GM18868 (cell line): ENCODE results near the gene SLC6A13.

ENCODE experiments used
- ATAC-seq: cut with Tn5 transposase; IDR thresholded peaks from one replicate; pipeline ENCODE4 v1.9.1; 2021; ENCODE audit warnings: mild to moderate bottlenecking, moderate library complexity; ENCODE audit not compliant: unreplicated experiment

SLC6A13 gene

GRCh38 chr12:234891-235415 is 27.7 kb downstream of the SLC6A13 start:
- ATAC-seq, result no peak

- no peak for ATAC-seq
Measured at GRCh38 chr12:234019-234418, 28.6 kb downstream of the SLC6A13 start.

DNA sequence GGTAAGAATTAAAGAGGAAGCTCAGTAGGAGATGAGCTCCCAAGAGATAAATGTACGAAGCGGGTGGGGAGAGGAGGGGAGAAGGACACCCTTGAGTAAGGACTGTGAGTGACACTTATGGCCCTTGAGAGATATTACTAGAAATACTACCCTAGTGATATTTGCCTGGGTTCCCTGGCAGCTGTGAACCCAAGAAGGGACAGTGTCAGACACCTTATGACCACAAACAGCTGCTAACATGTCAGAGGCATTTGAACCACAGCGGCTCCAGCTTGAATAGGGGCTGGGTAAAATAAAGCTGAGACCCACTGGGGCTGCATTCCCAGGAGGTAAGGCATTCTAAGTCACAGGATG is 29.0 kb downstream of the SLC6A13 start:
- ATAC-seq, result no peak

DNA sequence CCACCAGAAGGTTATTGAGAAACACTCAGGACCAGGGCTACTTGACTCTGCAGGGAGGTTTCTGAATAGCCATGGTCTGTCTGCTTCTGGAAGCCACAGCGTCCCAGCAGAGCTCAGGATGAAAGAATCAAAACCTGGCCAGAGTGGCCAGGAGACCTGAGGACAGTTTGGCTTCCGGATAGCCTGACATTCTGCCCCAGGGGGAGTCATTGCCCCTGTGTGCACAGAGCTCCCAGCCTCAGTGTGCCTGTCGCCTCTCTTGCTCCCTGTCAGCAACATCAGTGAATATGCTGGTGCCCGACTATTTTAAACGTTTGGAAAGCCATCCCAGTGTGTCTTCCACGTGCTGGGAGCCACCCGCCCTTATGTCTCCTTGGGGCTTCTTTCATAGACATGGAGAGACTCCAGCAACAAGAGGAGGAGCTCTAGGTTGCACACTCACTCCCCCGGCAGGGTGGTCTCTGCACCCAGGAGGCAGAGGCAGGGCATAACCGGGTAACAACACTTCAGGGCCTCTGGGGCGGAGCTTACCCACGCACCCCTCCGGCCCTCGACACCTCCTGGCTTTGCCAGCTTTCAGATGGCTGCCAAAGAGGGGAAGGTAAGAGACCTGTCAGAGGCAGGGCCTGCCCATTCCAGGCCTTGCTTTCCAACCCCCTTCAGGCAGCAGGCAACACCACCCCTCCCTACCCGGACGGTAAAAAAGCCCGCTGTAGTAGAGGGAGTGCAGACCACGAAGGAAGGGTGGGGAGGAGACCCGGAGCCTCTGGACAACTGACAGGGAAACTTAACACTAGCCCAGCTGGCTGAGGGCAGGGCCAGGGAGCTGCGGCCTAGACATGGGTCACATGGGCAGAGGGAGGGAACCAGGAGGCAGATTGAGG is 29.7 kb downstream of the SLC6A13 start:
- no peak for ATAC-seq

DNA sequence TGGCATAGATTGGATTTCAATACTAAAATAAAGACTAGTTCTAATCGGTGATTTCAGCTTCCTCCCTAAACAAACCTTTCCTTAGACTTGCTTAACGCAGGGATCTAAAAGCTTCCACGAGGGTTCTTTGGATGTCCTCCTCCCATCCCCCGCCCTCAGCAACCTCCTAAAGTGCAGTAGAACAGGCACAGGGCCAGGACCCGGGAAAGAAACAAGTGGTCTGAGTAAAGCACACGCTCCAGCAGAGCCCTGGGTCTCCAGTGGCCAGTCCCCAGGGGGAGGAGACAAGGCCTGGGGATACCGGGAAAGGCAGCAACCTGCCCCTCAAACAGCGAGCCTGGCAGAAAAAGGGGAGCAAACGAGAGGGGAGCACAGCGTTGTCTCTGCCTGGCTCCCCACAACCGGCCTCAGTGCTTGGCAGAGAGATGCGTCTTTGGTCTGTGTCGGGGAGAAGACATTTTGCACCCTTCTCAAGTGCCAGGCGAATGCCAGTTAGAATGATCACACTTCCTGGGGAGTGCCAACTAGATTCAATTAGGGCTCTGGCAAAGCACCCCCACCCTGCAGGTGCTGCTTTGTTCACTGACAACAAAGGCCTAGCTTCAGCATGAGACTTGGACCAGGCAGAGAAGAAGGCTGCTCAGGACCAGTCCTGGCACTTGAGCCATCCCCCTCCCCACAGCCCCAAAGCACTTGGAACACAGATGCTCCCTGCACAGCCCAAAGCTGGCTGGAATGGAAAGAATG is 31.5 kb downstream of the SLC6A13 start:
- ATAC-seq, result no peak

DNA sequence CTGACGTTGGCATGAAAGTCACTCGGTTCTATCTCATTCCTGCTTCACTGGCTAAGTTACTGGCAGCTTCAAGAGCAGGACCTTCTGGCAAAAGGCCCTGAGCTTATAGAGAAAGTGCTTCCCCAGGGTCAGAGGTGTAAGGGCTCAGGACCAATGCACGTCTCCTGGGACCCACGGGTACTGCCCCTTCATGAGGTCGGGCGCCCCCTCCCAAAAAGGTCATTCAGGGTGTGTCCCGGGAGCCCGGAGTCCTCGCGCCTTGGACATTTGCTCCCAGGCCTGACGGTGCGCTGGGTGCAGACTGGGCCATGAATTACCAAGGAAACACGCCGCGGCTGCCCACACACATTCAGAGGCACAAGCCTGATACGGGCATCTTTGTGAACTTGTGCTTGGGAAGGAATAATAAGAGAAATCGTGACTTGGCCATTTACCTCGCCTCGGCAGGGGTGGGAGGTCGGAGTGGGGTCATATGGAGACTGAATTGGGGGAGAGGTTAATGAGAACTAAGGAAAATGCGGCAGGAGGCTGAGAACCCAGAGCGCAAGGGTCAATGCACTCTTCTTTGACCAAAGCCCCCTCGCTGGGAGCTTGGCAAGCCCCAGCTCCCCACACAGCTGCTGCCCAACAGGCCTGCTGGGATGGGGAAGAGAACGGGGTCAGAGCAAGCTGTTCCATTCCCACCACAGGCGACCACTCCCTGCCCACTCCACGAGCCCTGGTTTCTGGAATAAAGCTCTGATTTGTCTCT is 33.0 kb downstream of the SLC6A13 start:
- ATAC-seq, result no peak

DNA sequence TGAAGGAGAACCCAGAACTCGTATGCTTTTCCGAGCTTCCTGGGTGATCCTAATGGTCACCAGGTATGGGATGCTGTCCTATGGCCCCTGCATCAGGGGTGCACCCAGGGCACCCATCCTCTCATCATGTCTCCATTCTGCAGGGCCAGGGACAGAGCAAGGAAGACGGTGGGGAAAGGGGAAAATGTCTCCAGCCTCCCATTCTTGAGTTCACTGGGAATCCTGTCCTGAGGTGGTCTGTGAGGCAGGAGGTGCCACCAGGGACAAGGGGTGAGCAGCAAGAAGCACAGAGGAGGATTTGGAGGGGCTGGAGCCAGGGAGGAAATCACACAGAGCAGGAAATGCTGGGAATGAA is 33.8 kb downstream of the SLC6A13 start:
- ATAC-seq, result no peak

DNA sequence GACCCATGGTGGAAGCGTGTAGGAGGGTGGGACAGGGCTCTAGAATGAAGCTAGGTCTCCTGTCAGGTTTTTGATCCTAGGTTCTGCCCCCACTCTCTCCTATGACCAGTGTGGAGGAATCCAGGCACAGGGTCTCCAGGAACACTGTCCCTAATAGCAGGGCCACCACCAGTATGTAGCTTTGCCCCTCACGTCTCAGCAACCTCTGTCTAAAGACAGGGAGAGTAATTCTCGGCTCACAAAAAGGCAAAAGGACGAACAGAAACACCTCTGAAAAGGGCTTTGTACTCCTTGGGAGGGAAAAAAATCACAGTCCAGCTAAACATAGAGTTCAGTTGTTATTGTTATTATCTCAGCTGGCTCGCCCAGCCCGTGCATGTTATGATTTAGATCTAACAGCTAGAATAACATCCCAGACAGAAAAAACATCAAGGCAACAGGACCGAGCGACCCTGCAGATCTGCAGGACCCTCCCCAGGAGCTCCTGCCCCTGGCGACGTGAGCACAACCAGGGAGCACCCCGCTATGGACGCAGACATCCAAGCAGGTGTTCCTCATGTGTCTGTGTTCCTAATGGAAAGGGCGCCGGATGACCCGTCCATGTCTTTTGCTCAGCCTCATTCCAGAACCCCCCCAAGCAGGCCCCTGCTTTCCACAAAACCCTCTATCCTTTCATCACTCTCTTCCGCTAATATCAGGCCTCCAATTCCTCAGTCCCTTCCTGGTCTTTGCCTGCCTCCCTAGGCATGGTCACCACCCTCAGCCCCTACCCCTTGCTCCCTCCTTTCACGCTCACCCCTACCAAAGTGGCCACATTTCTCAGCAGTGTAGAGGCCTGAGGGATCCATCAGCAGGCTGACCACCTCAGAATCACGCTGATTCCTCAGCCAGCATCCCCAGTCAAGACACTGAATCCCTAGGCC is 34.5 kb downstream of the SLC6A13 start:
- ATAC-seq, result no peak

GRCh38 chr12:227286-227915 is 35.2 kb downstream of the SLC6A13 start:
- no peak for ATAC-seq

- ATAC-seq, result no peak
Measured at GRCh38 chr12:226401-226800, 36.2 kb downstream of the SLC6A13 start.

- no peak for ATAC-seq
Measured at GRCh38 chr12:225012-225411, 37.6 kb downstream of the SLC6A13 start.

- no peak for ATAC-seq
Measured at GRCh38 chr12:224330-224729, 38.3 kb downstream of the SLC6A13 start.

- no peak for ATAC-seq
Measured at GRCh38 chr12:223841-224240, 38.8 kb downstream of the SLC6A13 start.

- ATAC-seq, result no peak
Measured at GRCh38 chr12:221736-222135, 40.9 kb downstream of the SLC6A13 start.

DNA sequence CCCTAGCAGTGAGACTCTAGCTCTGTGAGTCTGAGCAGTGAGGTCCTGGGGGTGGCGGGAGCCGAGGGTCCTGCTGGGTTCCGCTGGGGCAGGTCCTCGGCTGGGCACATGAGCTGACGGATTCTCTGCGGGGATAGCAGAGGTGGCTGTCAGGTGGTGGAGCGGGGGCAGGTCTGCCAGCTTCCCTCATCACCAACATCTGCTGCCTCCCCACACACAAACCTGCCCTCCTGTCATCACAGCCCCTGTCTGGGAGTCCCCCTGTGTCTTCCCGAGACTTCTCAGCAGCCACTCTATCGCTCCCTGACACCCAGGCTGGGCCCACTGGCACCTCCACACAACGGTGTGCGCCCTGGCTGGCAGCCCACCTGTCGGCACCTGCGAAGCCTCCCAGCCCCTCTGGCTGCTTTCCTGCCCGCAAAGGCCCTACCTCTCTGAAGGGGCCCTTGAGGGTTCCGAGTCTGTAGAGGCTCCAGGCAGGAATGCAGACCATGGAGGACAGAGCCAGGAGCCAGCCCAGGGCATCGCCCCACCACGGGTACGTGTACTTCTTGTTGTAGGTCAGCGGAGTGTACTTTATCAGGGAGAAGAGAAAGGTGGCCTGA is 41.6 kb downstream of the SLC6A13 start:
- no peak for ATAC-seq

DNA sequence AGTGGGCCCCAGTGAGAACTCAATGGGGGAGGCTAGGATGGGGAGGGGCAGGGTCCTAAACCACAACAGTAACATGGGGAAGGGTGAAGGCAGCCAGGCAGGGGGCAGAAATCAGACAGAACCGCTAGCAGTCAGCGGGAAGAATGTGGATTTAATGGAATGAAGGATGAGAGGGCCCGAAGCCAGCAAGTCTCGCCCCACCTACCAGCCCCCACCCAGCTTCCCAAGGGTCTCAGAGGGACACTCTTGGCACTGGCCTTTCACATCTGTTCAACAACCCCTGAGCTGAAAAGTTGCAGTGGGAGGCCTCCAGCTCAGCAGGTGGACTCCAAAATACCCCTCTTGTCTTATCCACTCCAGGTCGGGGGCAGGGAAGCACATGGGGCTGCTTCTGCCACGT is 42.1 kb downstream of the SLC6A13 start:
- ATAC-seq, result no peak

GRCh38 chr12:219891-220352 is 42.7 kb downstream of the SLC6A13 start:
- ATAC-seq, result peak; percentile 52

DNA sequence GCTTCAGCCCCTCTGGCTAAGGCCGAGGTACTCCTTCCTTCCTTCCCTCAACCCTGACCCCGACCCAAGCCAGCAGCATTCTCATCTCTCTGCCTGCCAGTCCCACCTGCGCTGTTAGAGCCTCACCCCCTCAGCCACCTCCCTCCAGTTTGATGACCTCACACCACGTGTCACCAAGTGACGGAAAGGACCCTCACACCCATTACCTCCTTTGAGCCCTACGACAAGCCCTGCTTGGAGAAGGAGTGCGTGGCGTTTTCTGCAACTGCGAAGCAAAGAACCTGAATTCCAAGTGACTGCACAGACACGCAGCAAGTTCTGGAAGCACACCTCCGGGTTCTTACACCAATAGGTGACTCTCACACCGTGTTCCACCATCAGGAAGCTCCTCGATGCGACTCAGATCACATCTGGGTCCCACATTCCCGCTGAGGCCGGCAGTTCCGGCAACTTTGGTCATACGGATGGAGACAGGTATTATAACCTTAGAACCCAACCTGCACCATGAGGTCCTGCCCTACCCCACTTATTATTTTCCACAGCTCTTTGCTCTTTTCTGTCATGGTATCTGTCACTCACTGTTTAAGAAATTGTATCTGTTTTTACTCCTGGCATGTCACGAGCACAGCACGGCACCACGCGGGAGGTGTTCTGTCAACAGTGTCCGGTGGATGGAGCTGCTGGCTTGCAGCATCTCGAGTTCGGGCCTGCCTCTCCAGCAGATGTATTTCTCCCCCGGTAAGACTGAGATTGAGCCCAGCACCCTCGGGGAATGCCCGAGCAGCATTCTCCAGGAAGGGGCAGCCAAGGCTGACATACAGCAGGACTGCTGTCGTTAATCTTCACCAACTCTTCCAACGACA is 43.7 kb downstream of the SLC6A13 start:
- no peak for ATAC-seq
